ENCODE measurements around the gene IRX4.

GRCh38 chr5:1919750-1920149 is 37.0 kb upstream of the IRX4 start:
- TF ChIP-seq, protein P1, sequence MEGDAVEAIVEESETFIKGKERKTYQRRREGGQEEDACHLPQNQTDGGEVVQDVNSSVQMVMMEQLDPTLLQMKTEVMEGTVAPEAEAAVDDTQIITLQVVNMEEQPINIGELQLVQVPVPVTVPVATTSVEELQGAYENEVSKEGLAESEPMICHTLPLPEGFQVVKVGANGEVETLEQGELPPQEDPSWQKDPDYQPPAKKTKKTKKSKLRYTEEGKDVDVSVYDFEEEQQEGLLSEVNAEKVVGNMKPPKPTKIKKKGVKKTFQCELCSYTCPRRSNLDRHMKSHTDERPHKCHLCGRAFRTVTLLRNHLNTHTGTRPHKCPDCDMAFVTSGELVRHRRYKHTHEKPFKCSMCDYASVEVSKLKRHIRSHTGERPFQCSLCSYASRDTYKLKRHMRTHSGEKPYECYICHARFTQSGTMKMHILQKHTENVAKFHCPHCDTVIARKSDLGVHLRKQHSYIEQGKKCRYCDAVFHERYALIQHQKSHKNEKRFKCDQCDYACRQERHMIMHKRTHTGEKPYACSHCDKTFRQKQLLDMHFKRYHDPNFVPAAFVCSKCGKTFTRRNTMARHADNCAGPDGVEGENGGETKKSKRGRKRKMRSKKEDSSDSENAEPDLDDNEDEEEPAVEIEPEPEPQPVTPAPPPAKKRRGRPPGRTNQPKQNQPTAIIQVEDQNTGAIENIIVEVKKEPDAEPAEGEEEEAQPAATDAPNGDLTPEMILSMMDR (conservative IDR thresholded peaks at IDR 0.05; ENCODE audit: low read depth, low read length): no peak
- TF ChIP-seq BHLHE40 (IDR thresholded peaks at IDR 0.05; ENCODE audit: low read depth, low read length) (no peak), NFE2L2 (IDR thresholded peaks at IDR 0.05; ENCODE audit: low read depth, low read length) (no peak), RFX5 (IDR thresholded peaks at IDR 0.05; ENCODE audit: low read depth, low read length) (no peak), POLR2A (IDR thresholded peaks at IDR 0.05; ENCODE audit: low read depth, low read length) (no peak), MAFK (IDR thresholded peaks at IDR 0.05; ENCODE audit: low read depth, low read length) (no peak), CEBPB (IDR thresholded peaks at IDR 0.05; ENCODE audit: low read depth, low read length) (no peak), SMC3 (IDR thresholded peaks at IDR 0.05; ENCODE audit: low read depth, low read length) (no peak)
- TF ChIP-seq, protein P2, sequence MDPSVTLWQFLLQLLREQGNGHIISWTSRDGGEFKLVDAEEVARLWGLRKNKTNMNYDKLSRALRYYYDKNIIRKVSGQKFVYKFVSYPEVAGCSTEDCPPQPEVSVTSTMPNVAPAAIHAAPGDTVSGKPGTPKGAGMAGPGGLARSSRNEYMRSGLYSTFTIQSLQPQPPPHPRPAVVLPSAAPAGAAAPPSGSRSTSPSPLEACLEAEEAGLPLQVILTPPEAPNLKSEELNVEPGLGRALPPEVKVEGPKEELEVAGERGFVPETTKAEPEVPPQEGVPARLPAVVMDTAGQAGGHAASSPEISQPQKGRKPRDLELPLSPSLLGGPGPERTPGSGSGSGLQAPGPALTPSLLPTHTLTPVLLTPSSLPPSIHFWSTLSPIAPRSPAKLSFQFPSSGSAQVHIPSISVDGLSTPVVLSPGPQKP (IDR thresholded peaks at IDR 0.05; ENCODE audit: borderline replicate concordance, low read depth, low read length): no peak
